ENCODE results near the gene RFTN2. TPM values are rescaled to one million over a fixed set of nuclear protein-coding genes. Genes with fewer than 3 reads are reported as not detected.

RFTN2 gene
- polyA plus RNA-seq, 1 of the 3 experiments (the other 2 are of a cell fraction), result 0.05 TPM

- Histone ChIP-seq H3F3A (replicated peaks; ENCODE audit: insufficient read depth) (peaks cover 5% of the 10 kb centered on the region), H2AFZ (ENCODE audit: low read depth) (peak overlapping the region; percentile 95), H3K79me2 (ENCODE audit: insufficient read depth) (peaks cover 43% of the 10 kb centered on the region), H3K27ac (ENCODE audit: low read depth in 2 of 2, low read length in 1 of 2) (peak overlapping the region in 1 of 2 experiments; percentile 40; a peak in 2 of 4 replicates), H3K27me3 (ENCODE audit: insufficient read depth) (no peaks in the 10 kb centered on the region), H3K36me3 (replicated peaks in 1 of 2; ENCODE audit: control insufficient read depth in 1 of 2, insufficient read depth in 2 of 2, low read length in 1 of 2) (peaks cover 0 to 12% of the 10 kb centered on the region in 2 experiments), H3K9me3 (no peaks in the 10 kb centered on the region), H3K9ac (peak overlapping the region; percentile 55; the same call in 1 of the 2 replicates), H3K4me1 (ENCODE audit: control insufficient read depth in 1 of 2, insufficient read depth in 2 of 2, low read depth in 1 of 2, low read length in 1 of 2) (peaks cover 8 to 18% of the 10 kb centered on the region in 2 experiments; a peak in 3 of 4 replicates), H3K9me2 (no peaks in the 10 kb centered on the region), H3K4me2 (peak overlapping the region; percentile 96), H3K4me3 (ENCODE audit: low read depth in 2 of 2, low read length in 1 of 2) (peak overlapping the region; percentile 94 to 97), H4K20me1 (ENCODE audit: insufficient read depth) (0 out of 2 replicates have a peak, but pooled peaks cover 5% of the 10 kb centered on the region)
- TF ChIP-seq FOSL2 (IDR thresholded peaks at IDR 0.05; ENCODE audit: borderline replicate concordance, low read depth) (no peak), REST (IDR thresholded peaks at IDR 0.05; ENCODE audit: low read depth, low read length) (no peak), FOXJ3 (CRISPR knock-in tag; IDR thresholded peaks at IDR 0.05) (no peak), RAD21 (IDR thresholded peaks at IDR 0.05; ENCODE audit: low read length) (no peak), POLR2AphosphoS5 (IDR thresholded peaks at IDR 0.05; ENCODE audit: low read depth, low read length) (no peak), CHD2 (IDR thresholded peaks at IDR 0.05; ENCODE audit: low read length, partially characterized antibody) (no peak), MXI1 (IDR thresholded peaks at IDR 0.05; ENCODE audit: low read depth, low read length) (no peak), SMC3 (IDR thresholded peaks at IDR 0.05; ENCODE audit: low read depth, low read length) (no peak), GABPA (IDR thresholded peaks at IDR 0.05; ENCODE audit: low read depth) (no peak), ZBTB33 (IDR thresholded peaks at IDR 0.05; ENCODE audit: borderline replicate concordance, low read depth) (no peak), NRF1 (IDR thresholded peaks at IDR 0.05; ENCODE audit: low read depth, low read length) (no peak), ELF1 (IDR thresholded peaks at IDR 0.05) (no peak), FOXM1 (IDR thresholded peaks at IDR 0.05; ENCODE audit: low read depth) (no peak), PBX3 (IDR thresholded peaks at IDR 0.05) (no peak), IRF3 (IDR thresholded peaks at IDR 0.05; ENCODE audit: low read depth, low read length) (no peak), SIN3A (IDR thresholded peaks at IDR 0.05; ENCODE audit: borderline replicate concordance, low read depth, low read length) (no peak; the same call in 1 of the 2 replicates), YY1 (IDR thresholded peaks at IDR 0.05; ENCODE audit: low read depth) (no peak), RXRA (IDR thresholded peaks at IDR 0.05; ENCODE audit: borderline replicate concordance, low read depth) (no peak), EZH2phosphoT487 (IDR thresholded peaks at IDR 0.05; ENCODE audit: borderline replicate concordance, low read depth) (no peak), MEF2A (IDR thresholded peaks at IDR 0.05; ENCODE audit: borderline replicate concordance, low read depth) (no peak)
- DNase-seq, result peak; percentile 37
- POLR2A ChIA-PET, result interaction anchor here (1.4 kb wide), 1 partner anchor 206 kb away, joined by 5 read pairs; the partner anchor contains the start of genes HSPD1 and HSPE1
- WGBS (ENCODE audit: low lambda C conversion rate), result 14% methylated on average over 19 of the region's 38 CpGs
- CTCF ChIA-PET, result interaction anchor here (0.9 to 2.3 kb wide), 10 partner anchors 10 to 597 kb away, joined by 3 to 19 read pairs (median 4); no protein-coding TSS in a partner anchor
These were observed 30.8 kb upstream of the RFTN2 start for GRCh38 chr2:197705912-197706838.

Measured in SK-N-SH (cell line).